Measurements from ENCODE around the gene DNAJC1.
"Not testable (repeated sequence)": the region's sequence is repeated elsewhere in the genome, so short reads cannot be mapped to it uniquely, and the experiment has no call there.

The DNAJC1 gene

DNA sequence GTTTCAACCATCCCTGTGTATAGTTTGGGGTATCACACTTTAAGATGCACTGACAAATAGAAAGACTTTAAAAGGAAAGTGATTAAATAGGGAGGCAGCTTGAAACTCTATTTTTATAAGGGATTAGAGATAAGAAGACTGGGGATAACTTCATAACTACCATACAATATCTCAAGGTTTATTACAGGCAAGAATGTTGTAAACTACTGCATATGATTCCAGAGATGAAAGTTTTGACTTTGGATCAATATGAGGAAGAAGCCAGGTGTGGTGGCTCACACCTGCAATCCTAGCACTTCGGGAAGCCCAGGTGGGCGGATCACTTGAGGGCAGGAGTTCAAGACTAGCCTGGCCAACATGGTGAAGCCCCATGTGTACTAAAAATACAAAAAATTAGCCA is 96.1 kb downstream of the DNAJC1 start:
- DNase-seq (ENCODE audit: low read depth) = no peak

DNA sequence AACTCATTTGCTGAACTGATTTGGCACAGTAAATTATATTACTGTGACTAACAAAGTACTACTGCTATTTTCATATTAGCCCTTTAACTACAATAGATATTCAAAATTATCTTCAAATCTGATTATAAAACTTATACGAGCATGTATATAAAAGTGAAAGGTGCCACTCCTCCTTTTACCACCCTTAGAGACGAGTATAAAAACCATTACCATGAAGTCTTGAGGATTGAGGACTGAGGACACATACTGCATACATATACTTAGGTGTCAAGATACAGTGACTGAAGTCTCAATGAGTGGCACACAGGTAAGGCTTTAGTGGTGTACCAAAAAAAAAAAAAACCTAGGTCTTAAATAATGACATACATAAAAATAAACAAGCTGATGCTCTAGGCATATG is 98.6 kb downstream of the DNAJC1 start:
- no peak for DNase-seq (ENCODE audit: low read depth)

DNA sequence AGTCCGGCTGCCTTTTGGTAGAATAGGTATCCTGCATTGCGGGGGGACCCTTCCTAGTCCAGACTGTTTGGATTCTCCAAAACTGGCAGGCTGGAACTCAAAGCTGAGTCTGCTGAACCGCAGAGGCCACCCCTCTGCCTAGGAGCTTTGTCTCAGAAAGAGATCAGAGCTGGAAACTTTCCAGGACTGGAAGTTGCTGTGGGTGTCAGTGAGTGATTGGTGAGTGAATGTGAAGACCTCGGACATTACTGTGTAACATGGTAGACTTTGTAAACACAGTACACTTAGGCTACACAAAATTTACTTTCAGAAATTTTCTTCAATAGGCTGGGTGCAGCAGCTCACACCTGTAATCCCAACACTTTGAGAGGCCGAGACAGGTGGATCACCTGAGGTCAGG is 103.8 kb downstream of the DNAJC1 start:
- DNase-seq (ENCODE audit: low read depth) = no peak

DNA sequence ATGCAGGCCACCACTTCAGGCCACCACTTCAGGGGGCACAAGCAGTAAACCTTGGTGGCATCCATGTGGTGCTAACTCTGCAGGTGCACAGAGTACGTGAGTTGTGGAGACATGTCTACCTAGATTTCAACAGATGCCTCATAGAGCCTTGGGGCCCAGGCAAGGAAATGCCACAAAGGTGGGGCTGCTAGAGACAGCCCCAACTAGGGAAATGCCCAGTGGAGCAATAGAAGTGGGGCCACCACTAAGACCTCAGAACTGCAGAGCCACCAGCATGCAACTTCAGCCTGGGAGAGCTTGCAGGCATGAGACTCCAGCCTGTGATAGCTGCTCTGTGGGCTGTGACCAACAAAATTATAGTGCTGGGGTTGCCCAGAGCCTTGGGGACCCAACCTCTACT is 107.6 kb downstream of the DNAJC1 start:
- no peak for DNase-seq (ENCODE audit: low read depth)

DNA sequence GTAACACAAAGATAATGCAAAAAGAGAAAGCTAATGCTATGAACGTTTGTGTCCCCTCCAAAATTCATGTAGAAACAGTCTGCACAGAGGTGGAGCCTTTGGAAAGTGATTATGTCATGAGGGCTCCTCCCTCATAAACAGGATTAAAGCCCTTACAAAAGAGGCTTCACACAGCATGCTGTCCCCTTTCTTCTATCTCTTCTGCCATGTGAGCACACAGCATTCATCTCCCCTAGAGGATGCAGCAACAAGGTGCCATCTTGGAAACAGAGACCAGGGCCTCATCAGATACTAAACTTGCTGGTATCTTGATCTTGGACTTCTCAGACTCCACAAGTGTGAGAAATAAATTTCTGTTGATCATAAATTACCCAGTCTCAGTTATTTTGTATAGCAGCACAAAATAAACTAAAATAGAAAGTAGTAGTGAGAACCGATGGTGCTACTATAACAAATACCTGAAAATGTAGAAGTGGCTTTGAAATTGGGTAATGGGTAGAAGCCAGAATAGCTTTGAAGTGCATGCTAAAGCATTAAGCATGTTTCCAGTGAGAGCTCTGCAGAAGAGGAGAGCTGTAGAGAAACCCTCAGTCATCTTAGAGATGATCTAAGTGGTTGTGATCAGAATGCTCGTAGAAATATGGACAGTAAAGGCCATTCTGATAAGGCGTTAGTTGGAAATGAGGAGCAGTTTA is 108.7 kb downstream of the DNAJC1 start:
- no peak for DNase-seq (ENCODE audit: low read depth)

DNA sequence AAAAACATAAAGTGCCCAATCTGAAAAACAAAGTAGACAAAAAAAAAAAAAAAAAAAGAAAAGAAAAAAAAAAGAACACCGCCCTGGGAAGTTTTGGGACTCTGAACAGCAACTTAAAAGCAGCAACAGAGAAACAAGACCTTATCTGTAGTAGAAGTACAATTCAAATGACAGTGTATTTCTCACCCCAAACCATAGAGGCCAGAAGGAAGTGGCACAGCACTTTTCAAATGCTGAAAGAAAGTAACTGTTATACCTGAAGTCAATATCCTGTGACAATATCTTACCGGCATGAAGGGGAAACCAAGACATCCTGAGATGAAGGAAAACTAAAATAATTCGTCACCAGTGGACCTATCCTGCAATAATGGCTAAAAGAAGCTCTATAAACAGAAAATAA is 112.1 kb downstream of the DNAJC1 start:
- DNase-seq (ENCODE audit: low read depth) = no peak

DNA sequence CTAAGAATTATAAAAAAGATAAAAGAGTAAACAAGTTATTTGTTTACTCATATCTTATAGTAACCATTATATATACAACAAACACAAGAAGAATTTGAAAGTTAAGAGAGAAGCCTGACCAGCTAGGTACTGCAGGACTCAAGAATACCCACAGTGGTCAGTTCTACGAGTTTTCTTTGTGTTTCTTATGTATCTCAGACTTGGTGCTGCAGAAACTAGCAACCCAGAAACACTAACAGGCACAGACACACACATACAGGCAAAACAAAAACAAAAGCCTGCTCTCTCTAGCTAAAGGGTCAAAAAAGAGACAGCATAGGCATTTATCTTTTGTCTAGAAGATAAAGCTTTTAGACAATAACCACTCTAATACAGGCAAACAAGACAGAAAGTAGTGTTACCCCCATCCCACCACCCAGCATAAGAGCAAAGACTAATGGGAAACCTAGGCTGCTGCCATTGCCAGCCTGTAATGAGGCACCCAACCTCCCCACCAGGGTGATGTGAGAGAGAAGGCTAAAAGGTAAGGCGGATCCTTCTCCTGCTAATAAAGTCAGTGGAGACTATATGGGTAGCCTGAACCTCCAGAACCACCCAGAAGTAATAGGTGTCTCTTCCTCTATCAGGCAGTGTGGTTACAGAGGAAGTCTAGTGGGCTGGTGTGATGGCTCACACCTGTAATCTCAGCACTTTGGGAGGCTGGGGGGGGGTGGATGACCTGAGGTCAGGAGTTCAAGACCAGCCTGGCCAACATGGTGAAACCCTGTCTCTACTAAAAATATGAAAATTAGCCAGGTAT is 113.9 kb downstream of the DNAJC1 start:
- no peak for DNase-seq (ENCODE audit: low read depth)

DNA sequence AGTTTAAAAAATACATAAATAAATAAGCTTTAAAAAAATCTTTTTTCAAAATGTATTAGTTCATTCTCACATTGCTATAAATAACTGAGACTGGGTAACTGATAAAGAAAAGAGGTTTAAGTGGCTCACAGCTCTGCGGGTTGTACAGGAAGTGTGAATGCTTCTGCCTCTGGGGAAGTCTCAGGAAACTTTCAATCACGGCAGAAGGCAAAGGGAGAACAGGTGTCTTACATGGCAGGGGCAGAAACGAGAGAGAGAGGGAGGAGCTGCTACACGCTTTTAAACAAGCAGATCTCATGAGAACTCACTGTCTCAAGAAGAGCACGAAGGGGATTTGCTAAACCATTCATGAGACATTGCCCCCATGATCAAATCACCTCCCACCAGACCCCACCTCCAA is 114.6 kb downstream of the DNAJC1 start:
- no peak for DNase-seq (ENCODE audit: low read depth)

DNA sequence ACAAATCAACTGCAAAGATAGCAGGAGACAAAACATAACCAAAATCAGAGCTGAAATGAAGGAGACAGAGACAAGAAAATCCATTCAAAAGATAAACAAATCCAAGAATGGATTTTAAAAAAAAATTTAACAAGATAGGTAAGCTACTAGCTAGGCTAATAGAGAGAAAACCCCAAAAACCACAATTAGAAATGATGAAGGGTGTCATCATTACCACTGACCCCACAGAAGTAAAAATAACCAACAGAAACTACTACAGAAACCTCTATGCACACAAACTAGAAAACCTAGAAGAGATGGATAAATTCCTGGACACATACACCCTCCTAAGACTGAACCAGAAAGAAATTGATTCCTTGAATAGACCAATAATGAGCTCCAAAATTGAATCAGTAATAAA is 117.6 kb downstream of the DNAJC1 start:
- DNase-seq (ENCODE audit: low read depth) = no peak

DNA sequence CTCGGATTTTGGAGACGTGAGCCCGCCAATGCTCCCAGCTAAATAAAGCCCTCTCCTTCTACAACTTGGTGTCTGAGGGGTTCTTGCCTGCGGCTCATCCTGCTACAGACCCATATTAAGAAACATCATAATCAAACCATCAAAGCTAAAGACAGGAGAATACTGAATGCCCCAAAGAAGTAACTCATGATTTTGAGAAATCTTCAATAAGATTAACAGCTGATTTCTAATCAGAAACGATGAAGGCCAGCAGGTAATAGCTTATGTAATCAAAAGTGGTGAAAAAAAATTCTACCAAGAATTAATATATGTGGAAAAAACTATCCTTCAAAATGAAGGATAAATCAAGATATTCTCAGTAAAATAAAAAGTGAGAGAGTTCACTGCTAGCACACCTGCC is 130.3 kb downstream of the DNAJC1 start:
- DNase-seq (ENCODE audit: low read depth) = no peak

DNA sequence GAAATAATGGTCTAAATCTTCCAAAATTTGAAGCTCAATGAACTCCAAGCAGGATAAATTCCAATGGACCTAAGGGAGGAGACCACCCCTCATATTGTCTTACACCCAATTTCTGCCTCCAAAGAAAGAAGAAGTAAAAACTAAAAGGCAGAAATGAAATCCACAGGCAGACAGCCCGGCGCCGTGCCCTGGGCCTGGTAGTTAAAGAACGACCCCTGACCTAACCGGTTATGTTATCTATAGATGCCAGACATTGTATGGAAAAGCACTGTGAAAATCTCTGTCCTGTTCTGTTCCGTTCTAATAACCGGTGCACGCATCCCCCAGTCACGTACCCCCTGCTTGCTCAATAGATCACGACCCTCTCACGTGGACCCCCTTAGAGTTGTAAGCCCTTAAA is 130.8 kb downstream of the DNAJC1 start:
- not testable (repeated sequence) for DNase-seq (ENCODE audit: low read depth)

DNA sequence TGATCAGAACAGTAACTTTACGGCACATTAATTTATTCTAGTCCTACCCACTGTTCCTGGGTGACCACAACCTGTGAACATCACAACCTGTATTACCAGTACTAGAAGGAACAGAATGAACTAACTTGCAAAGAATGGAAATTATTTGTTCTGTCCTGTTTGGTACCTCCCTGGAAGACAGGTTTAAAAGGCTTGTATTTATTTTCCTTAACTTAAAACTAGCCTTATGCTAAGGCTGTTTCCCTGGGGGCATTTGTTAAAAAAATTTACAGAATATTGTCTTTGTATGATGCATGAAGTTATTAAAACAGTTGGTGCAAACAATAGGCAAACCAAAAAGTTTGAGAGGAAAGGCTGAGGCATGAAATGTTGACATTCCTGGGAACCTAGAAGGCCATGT is 132.7 kb downstream of the DNAJC1 start:
- no peak for DNase-seq (ENCODE audit: low read depth)

DNA sequence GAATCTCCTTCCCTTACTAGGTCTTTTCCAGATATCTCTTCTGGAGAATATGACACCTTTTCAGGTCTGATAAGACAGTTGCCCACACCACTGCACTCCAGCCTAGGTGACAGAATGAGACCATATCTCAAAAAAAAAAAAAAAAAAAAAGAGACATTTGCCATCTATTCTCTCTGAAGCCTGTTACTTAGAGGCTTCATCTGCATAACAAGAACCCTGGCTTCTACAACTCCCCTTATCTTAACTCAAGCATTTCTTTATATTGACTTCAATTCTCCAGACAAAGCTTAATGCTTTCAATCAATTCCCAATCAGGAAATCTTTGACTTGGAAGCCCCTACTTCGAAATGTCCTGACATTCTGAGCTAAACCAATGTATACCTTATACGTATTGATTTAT is 134.4 kb downstream of the DNAJC1 start:
- DNase-seq (ENCODE audit: low read depth) = not testable (repeated sequence)

DNA sequence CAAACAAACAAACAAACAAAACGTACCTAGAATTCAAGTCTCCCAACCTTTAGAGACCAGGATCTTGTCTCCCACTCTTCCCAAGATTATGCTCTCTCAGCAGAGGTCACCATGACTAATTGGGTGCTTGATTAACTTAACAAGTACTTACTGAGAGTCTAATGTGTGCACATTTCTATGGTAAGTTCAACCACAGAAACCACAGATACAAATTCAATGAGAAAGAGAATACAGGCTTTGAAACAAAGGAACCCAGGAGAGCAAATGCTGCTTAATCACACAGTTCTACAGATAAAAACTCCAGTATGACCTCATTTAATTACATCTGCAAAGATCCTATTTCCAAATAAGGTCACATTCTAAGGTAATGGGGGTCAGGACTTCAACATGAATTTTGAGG is 142.8 kb downstream of the DNAJC1 start:
- DNase-seq (ENCODE audit: low read depth) = no peak

DNA sequence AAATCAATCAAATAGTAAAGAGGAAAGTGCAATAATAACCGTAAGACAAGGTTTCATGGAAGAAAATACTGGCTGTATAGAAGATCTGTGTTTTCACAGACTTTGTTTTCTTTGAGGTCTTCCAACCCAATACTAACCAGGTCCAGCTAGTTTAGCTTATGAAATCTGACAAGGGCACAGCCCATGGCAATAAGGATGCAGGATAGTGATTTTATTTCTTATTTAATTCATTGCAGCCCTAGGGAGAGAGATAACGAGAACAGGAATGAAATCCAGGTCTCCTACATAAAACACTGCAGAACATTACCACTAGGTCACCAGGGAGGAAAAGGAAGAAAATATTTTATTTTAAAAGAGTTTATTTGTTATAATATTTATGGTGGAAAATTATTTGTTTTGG is 145.1 kb downstream of the DNAJC1 start:
- no peak for DNase-seq (ENCODE audit: low read depth)

DNA sequence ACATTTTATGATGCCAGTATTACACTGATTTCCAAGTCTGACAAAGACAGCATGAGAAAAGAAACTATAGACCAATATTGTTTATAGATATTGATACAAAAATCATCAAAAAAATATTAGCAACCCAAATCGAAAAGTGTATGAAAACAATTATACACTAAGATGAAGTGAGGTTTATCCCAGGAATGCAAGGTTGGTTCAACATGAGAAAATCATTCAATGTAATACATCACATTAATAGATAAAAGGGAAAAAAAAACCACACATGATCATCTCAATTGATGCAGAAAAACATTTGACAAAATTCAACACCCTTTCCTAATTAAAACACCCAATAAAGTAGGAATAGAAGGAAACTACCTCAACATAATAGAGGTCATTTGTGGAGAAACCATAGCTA is 153.9 kb downstream of the DNAJC1 start:
- DNase-seq (ENCODE audit: low read depth) = no peak

DNA sequence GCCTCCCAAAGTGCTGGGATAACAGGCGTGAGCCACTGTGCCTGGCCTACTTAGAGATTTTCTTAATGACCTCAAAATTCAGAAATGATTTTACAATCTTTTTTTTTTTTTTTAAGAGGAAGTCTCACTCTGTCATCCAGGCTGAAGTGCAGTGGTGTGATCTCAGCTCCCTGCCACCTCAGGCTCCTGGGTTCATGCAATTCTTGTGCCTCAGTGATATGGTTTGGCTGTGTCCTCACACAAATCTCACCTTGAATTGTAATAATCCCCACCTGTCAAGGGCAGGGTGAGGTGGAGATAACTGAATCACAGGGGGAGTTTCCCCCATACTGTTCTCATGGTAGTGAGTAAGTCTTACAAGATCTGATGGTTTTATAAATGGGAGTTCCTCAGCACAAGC is 159.9 kb downstream of the DNAJC1 start:
- no peak for DNase-seq (ENCODE audit: low read depth)

DNA sequence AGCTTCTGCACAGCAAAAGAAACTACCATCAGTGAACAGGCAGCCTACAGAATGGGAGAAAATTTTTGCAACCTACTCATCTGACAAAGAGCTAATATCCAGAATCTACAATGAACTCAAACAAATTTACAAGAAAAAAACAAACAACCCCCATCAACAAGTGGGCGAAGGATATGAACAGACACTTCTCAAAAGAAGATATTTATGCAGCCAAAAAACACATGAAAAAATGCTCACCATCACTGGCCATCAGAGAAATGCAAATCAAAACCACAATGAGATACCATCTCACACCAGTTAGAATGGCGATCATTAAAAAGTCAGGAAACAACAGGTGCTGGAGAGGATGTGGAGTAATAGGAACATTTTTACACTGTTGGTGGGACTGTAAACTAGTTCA is 162.3 kb downstream of the DNAJC1 start:
- DNase-seq (ENCODE audit: low read depth) = not testable (repeated sequence)

DNA sequence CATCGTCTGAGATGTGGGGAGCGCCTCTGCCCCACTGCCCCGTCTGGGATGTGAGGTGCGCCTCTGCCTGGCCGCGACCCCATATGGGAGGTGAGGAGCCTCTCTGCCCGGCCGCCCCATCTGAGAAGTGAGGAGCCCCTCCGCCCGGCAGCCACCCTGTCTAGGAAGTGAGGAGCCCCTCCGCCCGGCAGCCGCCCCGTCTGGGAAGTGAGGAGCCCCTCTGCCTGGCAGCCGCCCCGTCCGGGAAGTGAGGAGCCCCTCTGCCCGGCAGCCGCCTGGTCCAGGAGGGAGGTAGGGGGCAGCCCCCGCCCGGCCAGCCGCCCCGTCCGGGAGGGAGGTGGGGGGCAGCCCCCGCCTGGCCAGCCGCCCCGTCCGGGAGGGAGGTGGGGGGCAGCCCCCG is 166.0 kb downstream of the DNAJC1 start:
- not testable (repeated sequence) for DNase-seq (ENCODE audit: low read depth)

DNA sequence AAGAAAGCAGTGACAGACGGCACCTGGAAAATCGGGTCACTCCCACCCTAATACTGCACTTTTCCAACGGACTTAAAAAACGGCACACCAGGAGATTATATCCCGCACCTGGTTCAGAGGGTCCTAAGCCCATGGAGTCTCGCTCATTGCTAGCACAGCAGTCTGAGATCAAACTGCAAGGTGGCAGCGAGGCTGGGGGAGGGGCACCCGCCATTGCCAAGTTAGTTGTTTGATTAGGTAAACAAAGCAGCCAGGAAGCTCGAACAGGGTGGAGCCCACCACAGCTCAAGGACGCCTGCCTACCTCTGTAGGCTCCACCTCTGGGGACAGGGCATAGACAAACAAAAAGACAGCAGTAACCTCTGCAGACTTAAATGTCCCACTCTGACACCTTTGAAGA is 169.0 kb downstream of the DNAJC1 start:
- DNase-seq (ENCODE audit: low read depth) = not testable (repeated sequence)

DNA sequence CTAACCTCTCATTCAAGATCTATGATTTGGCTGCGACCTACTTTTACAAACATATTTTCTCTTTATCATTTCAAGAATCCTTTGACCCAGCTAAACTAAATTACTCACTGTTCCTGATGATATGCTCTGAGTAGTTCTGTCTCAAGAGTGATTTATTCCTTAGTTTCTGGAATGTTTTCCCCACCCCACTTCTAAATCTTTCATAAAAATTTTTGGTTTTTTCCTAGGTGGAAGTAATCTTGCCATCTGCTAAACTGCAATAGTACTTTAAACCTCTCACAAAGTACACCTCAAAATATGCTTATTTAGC is 170.8 kb downstream of the DNAJC1 start:
- DNase-seq (ENCODE audit: low read depth) = no peak

DNA sequence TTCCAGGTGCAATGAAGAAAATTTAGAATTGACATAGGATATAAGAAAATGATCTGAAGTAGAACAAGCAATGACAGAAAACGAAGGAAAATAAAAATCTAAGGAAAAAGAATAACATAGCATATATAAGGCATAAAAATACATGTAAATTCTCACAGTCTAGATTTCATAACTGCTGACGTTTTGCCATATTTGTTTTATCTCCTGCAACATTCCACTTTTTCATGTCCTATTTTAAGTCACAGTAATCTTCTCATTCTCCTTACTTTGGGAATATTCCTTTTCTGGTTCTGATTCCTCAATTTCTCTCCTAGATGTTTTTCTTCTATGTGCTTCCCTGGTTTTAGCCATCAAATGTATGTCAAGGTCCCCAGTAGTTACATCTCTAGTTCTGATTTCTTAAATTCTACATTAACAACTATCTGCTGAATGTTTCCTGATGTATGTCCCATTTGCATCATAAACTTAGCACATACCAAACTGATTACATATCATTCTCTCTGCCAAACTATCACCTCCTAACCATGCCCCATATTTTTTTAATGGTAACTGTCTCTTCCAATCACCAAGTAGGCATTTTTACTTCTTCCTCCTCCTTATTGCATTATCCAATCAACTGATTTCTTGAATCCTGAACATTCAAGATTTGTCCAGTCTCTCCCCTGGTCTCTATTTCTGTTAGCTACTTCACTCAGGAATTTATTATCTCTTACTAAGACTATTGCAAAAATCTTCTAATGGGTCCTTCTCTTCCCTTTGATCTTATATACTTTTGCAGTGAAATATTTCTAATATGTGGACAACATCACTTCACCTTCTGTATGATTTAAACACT is 171.3 kb downstream of the DNAJC1 start:
- no peak for DNase-seq (ENCODE audit: low read depth)

DNA sequence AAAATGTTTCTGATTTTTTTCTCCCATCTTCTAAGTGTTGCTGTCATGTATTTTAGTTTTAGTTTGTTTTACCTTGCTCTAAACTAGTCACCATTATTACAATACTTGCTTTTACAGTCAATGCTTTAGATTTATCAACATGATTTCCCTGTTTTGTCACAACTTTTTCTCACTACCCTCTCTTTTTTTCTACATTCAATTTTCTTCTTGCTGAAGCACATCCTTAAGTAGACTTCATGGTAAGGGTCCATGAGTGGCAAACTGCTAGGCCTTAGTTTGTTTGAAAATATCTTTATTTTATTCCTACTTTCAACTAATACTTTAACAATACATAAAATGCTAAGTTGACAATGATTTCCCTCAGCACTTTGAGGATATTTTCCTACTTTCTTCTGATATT is 173.5 kb downstream of the DNAJC1 start:
- no peak for DNase-seq (ENCODE audit: low read depth)

Measured in T follicular helper cell (primary cell).